OCI-LY3 (cell line): ENCODE measurements around the gene DTWD1.

Experiments used
- CTCF ChIP-seq: fragments of 200-600, 300-600 bp; sonication (generic); IDR thresholded peaks from 2 replicates; pipeline ENCODE4 v1.5.1; 2014; ENCODE audit warnings: antibody characterized with exemption, low read length, low read depth
- EZH2phosphoT487 ChIP-seq: fragments of 200-600 bp; shearing (Covaris generic); IDR thresholded peaks from 2 replicates; pipeline ENCODE4 v1.6.1; 2018; ENCODE audit warnings: antibody characterized with exemption, mixed run types, low read depth

- TF ChIP-seq CTCF = no peak
- TF ChIP-seq EZH2phosphoT487 = no peak
Observed at GRCh38 chr15:49674370-49674769, 53.5 kb downstream of the DTWD1 start.
